GM13977 (cell line): ENCODE results near the gene NEK5.
"Not testable (repeated sequence)": the region's sequence is repeated elsewhere in the genome, so short reads cannot be mapped to it uniquely, and the experiment has no call there.

Source experiments
- DNase-seq: peaks from one replicate; pipeline ENCODE4 v3.0.0; 2012; ENCODE audit warnings: low spot score
- in situ Hi-C: fragments of 300-500 bp; cut with MboI; formaldehyde crosslinking; loops from one replicate; pipeline ENCODE4 v1.12.0; 2022; ENCODE audit warnings: low sequenced_read_pairs, low pct_unique_long_range_greater_than_20kb, mixed read lengths, inconsistent platforms; ENCODE audit not compliant: unreplicated experiment
- TF ChIP-seq, protein P1 (sequence below): IDR thresholded peaks from 2 replicates; pipeline ENCODE4 v1.5.1; 2012; ENCODE audit warnings: mild to moderate bottlenecking, control low read depth; ENCODE audit not compliant: insufficient read depth; ENCODE audit errors: extremely low read depth, missing control alignments

Gene NEK5

DNA sequence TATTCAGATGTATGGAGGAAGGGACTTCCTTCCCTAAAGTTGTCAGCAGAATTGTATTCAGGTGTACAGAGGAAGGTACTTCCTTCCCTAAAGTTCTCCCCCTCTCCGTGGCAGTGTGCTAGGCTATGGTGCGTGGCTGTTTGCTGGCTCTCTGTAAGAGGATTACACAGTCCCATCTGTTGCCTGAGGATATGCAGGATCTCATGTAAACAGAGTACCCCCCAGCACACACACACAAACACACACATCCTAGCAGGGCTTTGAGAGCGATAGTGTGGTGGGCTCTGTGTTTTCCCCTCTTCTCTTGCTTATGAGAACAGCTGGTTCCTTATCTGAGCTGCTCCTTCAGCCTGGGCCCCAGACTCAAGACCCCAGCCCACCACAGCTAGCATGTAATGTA, 10.3 kb downstream of the NEK5 start:
- in situ Hi-C loops: no loop called here
- DNase-seq: no peak
- TF ChIP-seq, protein P1, sequence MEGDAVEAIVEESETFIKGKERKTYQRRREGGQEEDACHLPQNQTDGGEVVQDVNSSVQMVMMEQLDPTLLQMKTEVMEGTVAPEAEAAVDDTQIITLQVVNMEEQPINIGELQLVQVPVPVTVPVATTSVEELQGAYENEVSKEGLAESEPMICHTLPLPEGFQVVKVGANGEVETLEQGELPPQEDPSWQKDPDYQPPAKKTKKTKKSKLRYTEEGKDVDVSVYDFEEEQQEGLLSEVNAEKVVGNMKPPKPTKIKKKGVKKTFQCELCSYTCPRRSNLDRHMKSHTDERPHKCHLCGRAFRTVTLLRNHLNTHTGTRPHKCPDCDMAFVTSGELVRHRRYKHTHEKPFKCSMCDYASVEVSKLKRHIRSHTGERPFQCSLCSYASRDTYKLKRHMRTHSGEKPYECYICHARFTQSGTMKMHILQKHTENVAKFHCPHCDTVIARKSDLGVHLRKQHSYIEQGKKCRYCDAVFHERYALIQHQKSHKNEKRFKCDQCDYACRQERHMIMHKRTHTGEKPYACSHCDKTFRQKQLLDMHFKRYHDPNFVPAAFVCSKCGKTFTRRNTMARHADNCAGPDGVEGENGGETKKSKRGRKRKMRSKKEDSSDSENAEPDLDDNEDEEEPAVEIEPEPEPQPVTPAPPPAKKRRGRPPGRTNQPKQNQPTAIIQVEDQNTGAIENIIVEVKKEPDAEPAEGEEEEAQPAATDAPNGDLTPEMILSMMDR: no peak

DNA sequence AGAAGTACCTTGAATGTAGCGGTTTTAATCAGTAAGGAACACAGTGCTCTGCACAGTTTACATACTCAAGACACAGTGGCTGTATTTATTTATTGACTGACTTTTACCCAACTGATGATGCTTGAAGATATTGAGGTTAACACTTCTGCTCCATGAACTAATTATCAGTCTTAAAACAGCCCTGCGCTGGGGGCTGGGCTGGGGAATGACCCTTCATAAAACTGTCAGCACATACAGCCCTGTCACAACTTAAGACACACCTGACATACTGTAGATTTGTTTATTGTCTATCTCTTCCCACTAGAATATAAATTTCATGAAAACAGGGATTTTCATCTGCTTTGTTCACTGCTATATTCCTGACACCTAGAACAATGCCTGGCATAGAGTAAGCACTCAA, 10.8 kb downstream of the NEK5 start:
- TF ChIP-seq, protein P1: no peak
- in situ Hi-C loops: no loop called here
- DNase-seq: no peak

DNA sequence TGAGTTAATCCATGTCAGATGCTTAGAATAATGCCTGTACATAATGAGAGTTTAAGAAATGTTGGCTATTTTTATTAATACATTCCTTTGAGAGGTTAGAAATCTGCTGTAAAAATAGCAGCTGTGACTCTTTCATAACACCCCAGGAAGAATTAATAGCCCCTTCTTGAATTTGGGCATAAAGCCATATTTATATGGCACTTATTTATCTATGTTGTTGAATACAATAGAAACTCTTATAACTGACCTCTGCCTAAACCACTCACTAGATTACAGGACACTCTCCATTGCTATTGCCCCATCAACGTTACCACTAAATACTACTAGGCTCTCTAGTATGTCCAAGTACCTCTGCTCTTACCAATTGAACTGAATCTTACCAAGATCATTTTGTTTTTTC, 16.3 kb downstream of the NEK5 start:
- DNase-seq: no peak
- TF ChIP-seq, protein P1: no peak
- in situ Hi-C loops: no loop called here

DNA sequence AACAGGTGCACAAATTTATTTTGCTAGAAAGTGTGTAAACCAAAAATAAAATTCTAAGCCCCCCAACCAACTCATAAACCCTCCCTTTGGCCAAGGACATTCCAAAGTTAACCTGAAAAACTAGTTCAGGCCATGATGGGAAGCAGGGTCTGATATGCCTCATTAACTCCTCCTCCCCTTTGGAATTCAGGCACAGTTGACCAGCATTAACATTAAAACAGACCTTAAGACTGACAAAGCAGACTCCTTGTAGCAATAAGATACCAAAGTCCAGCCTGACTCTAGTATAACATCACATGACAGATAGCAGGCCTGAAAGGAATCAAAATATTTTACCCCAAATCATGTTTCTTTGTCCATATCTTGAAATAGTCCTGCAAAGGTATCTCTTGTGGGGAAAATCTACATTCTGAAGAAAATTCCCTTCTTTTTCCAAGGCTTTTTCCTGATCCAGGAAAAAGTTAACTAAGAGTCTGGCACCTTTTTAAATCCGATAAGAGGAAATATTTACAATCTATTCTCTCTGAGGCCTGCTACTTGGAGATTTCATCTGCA, 19.7 kb downstream of the NEK5 start:
- DNase-seq: no peak
- TF ChIP-seq, protein P1: no peak
- in situ Hi-C loops: no loop called here

DNA sequence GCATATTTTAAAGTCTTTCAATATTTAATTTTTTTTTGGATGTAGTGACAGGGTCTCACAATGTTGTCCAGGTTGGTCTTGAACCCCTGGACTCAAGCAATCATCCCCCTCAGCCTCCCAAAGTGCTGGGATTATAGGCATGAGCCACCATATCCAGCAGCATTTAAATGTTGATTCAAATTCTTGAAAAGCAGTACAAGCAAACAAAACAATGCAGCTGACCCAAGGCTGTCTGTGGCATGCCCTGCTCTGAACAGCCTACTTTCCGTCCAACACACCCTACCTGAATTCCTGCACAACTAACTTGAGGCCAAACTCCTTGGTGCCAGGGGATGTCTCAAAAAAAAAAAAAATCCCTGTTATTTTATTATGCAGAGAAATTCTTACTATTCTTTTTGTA, 23.0 kb downstream of the NEK5 start:
- TF ChIP-seq, protein P1: no peak
- in situ Hi-C loops: no loop called here
- DNase-seq: no peak

DNA sequence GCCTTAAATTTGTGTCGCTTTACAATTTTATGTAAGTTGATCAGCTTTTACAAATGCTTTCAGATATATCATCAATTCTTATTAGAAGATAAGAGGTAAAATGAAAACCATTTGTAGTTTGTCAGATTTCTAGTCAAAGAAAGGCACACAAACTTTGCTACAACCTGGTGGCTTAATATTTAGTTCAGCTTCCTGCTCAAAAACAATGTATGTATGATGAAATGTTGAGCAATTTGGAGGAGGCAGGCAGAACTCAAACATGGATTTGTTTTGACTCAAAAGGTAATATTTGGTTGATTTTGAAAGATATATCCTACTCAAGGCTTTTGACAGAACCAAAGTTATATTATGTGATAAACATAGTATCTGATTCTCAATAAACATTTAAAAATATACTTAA, 24.2 kb downstream of the NEK5 start:
- TF ChIP-seq, protein P1: no peak
- no peak for DNase-seq
- in situ Hi-C loops: no loop called here

DNA sequence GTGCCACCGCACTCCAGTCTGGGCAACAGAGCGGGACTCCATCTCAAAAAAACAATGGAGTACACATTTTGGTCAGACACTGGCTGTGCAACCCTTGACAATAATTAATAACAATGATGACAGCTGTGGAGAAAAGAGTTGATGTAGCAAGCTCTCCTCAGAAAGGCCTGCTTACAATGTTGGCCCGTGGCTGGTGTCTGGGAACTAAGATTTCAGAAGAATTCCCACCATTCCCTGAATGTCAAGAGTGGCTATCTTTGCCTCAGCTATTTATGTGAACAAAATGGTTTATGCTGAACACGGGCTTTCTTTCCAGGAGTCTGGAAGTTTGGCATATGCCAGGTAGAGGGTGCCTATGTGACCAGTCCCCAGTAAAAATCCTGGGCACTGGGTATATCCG, 25.5 kb downstream of the NEK5 start:
- DNase-seq: no peak
- TF ChIP-seq, protein P1: no peak
- in situ Hi-C loops: no loop called here

DNA sequence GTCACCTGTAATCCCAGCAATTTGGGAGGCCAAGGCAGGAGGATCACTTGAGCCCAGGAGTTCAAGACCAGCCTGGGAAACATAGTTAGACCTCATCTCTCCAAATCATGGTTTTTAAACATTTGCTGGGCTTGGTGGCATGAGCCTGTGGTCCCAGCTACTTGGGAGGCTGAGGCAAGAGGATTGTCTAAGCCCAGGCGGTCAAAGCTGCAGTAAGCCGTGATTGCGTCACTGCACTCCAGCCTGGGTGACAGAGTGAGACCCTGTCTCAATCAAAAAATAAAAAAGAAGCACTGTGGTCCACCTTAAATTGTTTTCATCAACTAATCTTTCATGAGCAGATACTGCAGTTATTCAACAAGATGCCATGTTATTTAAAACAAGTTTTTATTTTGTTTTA, 26.4 kb downstream of the NEK5 start:
- in situ Hi-C loops, DNase-seq: not testable (repeated sequence)
